H1 (cell line): ENCODE data around the gene SLC7A5. TPM values are rescaled to one million over a fixed set of nuclear protein-coding genes. Genes with fewer than 3 reads are reported as not detected.

Source experiments
- CTCF ChIA-PET: fragments of 300-600 bp; sonication (Branson Sonifier 250); formaldehyde crosslinking; loops from one replicate; lab custom pipeline; 2021; ENCODE audit not compliant: partially characterized antibody; lab: Charles Lee
- POLR2A ChIA-PET: fragments of 300-600 bp; sonication (Branson Sonifier 250); formaldehyde crosslinking; loops from one replicate; lab custom pipeline; 2021; ENCODE audit warnings: inconsistent platforms; ENCODE audit not compliant: partially characterized antibody; lab: Charles Lee
- DNase-seq, 2 experiments: peaks; one replicate each; pipeline versions ENCODE4 v3.0.0 to v3.0.0-alpha.2; 2010 to 2022; ENCODE audit warnings: low spot score in 2 of 2, low read depth in 1 of 2, mixed read lengths in 1 of 2
- FAIRE-seq: peaks from 2 replicates; lab custom pipeline; 2011; peaks lifted over from hg19 to GRCh38; lab: Jason Lieb, UNC
- H2AFZ ChIP-seq: 2 replicates; pipeline ENCODE4 v1.8.1; 2012; ENCODE audit warnings: low read length, inconsistent platforms
- H2AK5ac ChIP-seq: 2 replicates; pipeline ENCODE4 v1.6.1; 2013; ENCODE audit warnings: low read depth, low read length
- H2BK120ac ChIP-seq: replicated peaks from 2 replicates; pipeline ENCODE3; 2013; ENCODE audit warnings: low read depth, low read length, inconsistent platforms
- H2BK12ac ChIP-seq: 2 replicates; pipeline ENCODE4 v1.6.1; 2013; ENCODE audit warnings: low read depth, low read length
- H2BK15ac ChIP-seq: 2 replicates; pipeline ENCODE4 v1.6.1; 2013; ENCODE audit warnings: low read length
- H2BK20ac ChIP-seq: 2 replicates; pipeline ENCODE4 v1.6.1; 2013; ENCODE audit warnings: low read length
- H2BK5ac ChIP-seq: 2 replicates; pipeline ENCODE4 v1.6.1; 2013; ENCODE audit warnings: low read depth, low read length
- H3K14ac ChIP-seq: 2 replicates; pipeline ENCODE4 v1.6.1; 2013; ENCODE audit warnings: inconsistent platforms; ENCODE audit not compliant: insufficient read length
- H3K18ac ChIP-seq: 2 replicates; pipeline ENCODE4 v1.6.1; 2013; ENCODE audit warnings: low read length; ENCODE audit errors: extremely low read depth
- H3K23ac ChIP-seq: 2 replicates; pipeline ENCODE4 v1.6.1; 2013; ENCODE audit warnings: inconsistent platforms; ENCODE audit not compliant: insufficient read length
- H3K23me2 ChIP-seq: 2 replicates; pipeline ENCODE4 v1.6.1; 2013; ENCODE audit warnings: low read depth, low read length
- H3K27ac ChIP-seq: 2 replicates; pipeline ENCODE4 v1.6.1; 2011; ENCODE audit warnings: low read depth, low read length, inconsistent platforms
- H3K27me3 ChIP-seq, 4 experiments: replicated peaks in 1 of 4; 1 replicate in 1 of 4; 2 replicates in 3 of 4; pipeline versions ENCODE4 v1.6.1 to v1.8.1; 2011 to 2013; ENCODE audit warnings: low read length in 3 of 4, mild to moderate bottlenecking in 3 of 4, inconsistent platforms in 2 of 4, mixed read lengths in 2 of 4, moderate library complexity in 1 of 4; ENCODE audit not compliant: control insufficient read depth in 3 of 4, insufficient read depth in 3 of 4; ENCODE audit errors: extremely low read depth in 1 of 4
- H3K36me3 ChIP-seq, 4 experiments: 2 replicates each; pipeline versions ENCODE4 v1.6.1 to v1.8.1; 2011 to 2013; ENCODE audit warnings: mild to moderate bottlenecking in 4 of 4, low read length in 3 of 4, moderate library complexity in 2 of 4, control low read depth in 1 of 4, inconsistent platforms in 1 of 4; ENCODE audit not compliant: insufficient read depth in 4 of 4, control insufficient read depth in 2 of 4
- H3K4ac ChIP-seq: replicated peaks from 2 replicates; pipeline ENCODE3; 2013; ENCODE audit warnings: low read length, low read depth, mixed read lengths, inconsistent platforms; ENCODE audit not compliant: insufficient read length
- H3K4me1 ChIP-seq, 4 experiments: replicated peaks in 1 of 4; 1 replicate in 1 of 4; 2 replicates in 3 of 4; pipeline versions ENCODE4 v1.6.1 to v1.8.1; 2011 to 2013; ENCODE audit warnings: low read length in 3 of 4, inconsistent platforms in 2 of 4, mixed read lengths in 1 of 4; ENCODE audit not compliant: insufficient read depth in 4 of 4, control insufficient read depth in 3 of 4
- H3K4me2 ChIP-seq, 2 experiments: 2 replicates each; pipeline versions ENCODE4 v1.6.1 to v1.8.1; 2011 to 2013; ENCODE audit warnings: low read depth in 2 of 2, low read length in 2 of 2, control low read depth in 1 of 2, inconsistent platforms in 1 of 2, mild to moderate bottlenecking in 1 of 2; ENCODE audit not compliant: insufficient read depth in 1 of 2
- H3K4me3 ChIP-seq, 4 experiments: fragments of 200-600, 300-600 bp in 1 of 4; sonication (generic), shearing (Covaris generic), sonication (Bioruptor Twin) in 1 of 4; 2 replicates each; pipeline versions ENCODE4 v1.5.1 to v1.8.1; 2011 to 2016; ENCODE audit warnings: low read length in 4 of 4, low read depth in 3 of 4, control low read depth in 2 of 4, inconsistent platforms in 2 of 4, mild to moderate bottlenecking in 2 of 4, mixed read lengths in 1 of 4, moderate library complexity in 1 of 4; ENCODE audit not compliant: insufficient read depth in 2 of 4; ENCODE audit errors: extremely low read depth in 1 of 4
- H3K56ac ChIP-seq: replicated peaks from 2 replicates; pipeline ENCODE3; 2013; ENCODE audit warnings: low read depth, mild to moderate bottlenecking, mixed read lengths, low read length, inconsistent platforms; ENCODE audit not compliant: insufficient read length
- H3K79me1 ChIP-seq: 2 replicates; pipeline ENCODE4 v1.6.1; 2013; ENCODE audit warnings: low read depth, low read length, control low read depth
- H3K79me2 ChIP-seq, 2 experiments: 2 replicates each; pipeline versions ENCODE4 v1.6.1 to v1.8.1; 2012 to 2013; ENCODE audit warnings: low read length in 2 of 2, mild to moderate bottlenecking in 2 of 2, inconsistent platforms in 1 of 2; ENCODE audit not compliant: insufficient read depth in 2 of 2, control insufficient read depth in 1 of 2
- H3K9ac ChIP-seq, 4 experiments: replicated peaks in 1 of 4; 1 replicate in 1 of 4; 2 replicates in 3 of 4; pipeline versions ENCODE4 v1.6.1 to v1.8.1; 2011 to 2013; ENCODE audit warnings: low read depth in 3 of 4, low read length in 3 of 4, control low read depth in 2 of 4, mild to moderate bottlenecking in 2 of 4, moderate library complexity in 2 of 4, inconsistent platforms in 1 of 4; ENCODE audit errors: extremely low read depth in 1 of 4
- H3K9me3 ChIP-seq, 2 experiments: 2 replicates each; pipeline versions ENCODE4 v1.6.1 to v1.8.1; 2012 to 2013; ENCODE audit warnings: mild to moderate bottlenecking in 2 of 2, moderate library complexity in 2 of 2, control low read depth in 1 of 2, inconsistent platforms in 1 of 2, low read depth in 1 of 2, low read length in 1 of 2, mixed read lengths in 1 of 2; ENCODE audit not compliant: insufficient read depth in 2 of 2
- H4K20me1 ChIP-seq, 2 experiments: replicated peaks in 1 of 2; 2 replicates each; pipeline versions ENCODE3 to v1.8.1; 2011 to 2013; ENCODE audit warnings: inconsistent platforms in 2 of 2, low read length in 2 of 2, mild to moderate bottlenecking in 1 of 2; ENCODE audit not compliant: insufficient read depth in 2 of 2, control insufficient read depth in 1 of 2
- H4K5ac ChIP-seq: 2 replicates; pipeline ENCODE4 v1.6.1; 2013; ENCODE audit warnings: low read length, low read depth, mixed read lengths, inconsistent platforms; ENCODE audit not compliant: insufficient read length
- H4K8ac ChIP-seq: 2 replicates; pipeline ENCODE4 v1.8.0; 2013; ENCODE audit warnings: mild to moderate bottlenecking, moderate library complexity, low read length, inconsistent platforms; ENCODE audit not compliant: insufficient read depth; ENCODE audit errors: extremely low read depth
- H4K91ac ChIP-seq: replicated peaks from 2 replicates; pipeline ENCODE3; 2013; ENCODE audit warnings: low read length, mixed read lengths, inconsistent platforms; ENCODE audit not compliant: insufficient read length
- BCL11A ChIP-seq, 2 experiments: IDR thresholded peaks; one replicate each; pipeline ENCODE4 v1.6.1; 2011; ENCODE audit warnings: low read depth in 2 of 2, low read length in 2 of 2, mild to moderate bottlenecking in 2 of 2
- BRCA1 ChIP-seq: IDR thresholded peaks from 2 replicates; pipeline ENCODE4 v1.6.1; 2012; ENCODE audit warnings: low read depth, low read length, improper control_type of control experiment
- CEBPB ChIP-seq: IDR thresholded peaks from 2 replicates; pipeline ENCODE4 v1.6.1; 2012; ENCODE audit warnings: low read depth, low read length
- KDM4A ChIP-seq: IDR thresholded peaks from one replicate; pipeline ENCODE4 v1.7.1; 2012; ENCODE audit warnings: low read depth, mild to moderate bottlenecking, moderate library complexity, low read length, inconsistent platforms; ENCODE audit not compliant: severe bottlenecking
- RXRA ChIP-seq: IDR thresholded peaks from 2 replicates; pipeline ENCODE4 v1.6.1; 2011; ENCODE audit warnings: low read depth, mild to moderate bottlenecking, low read length, moderate library complexity; ENCODE audit not compliant: insufficient read depth
- SP1 ChIP-seq: IDR thresholded peaks from 2 replicates; pipeline ENCODE4 v1.6.1; 2011; ENCODE audit warnings: low read depth, low read length
- ZNF274 ChIP-seq: IDR thresholded peaks from 2 replicates; pipeline ENCODE4 v1.7.0; 2012; ENCODE audit warnings: low read length, borderline replicate concordance; ENCODE audit errors: extremely low read depth
- WGBS, 2 experiments: shearing (Covaris generic) in 1 of 2; methylation state at CpG; one replicate each; pipeline versions ENCODE4 v1.1.6 to v1.1.7; 2013 to 2015; ENCODE audit warnings: low lambda C conversion rate in 2 of 2, mixed read lengths in 2 of 2, inconsistent platforms in 1 of 2, low coverage in 1 of 2, missing lambda C conversion rate in 1 of 2; ENCODE audit not compliant: insufficient replicate concordance in 2 of 2, insufficient coverage in 1 of 2, insufficient read length in 1 of 2; ENCODE audit errors: extremely low coverage in 1 of 2, missing lambda C conversion rate in 1 of 2; 5-methylcytosine and 5-hydroxymethylcytosine counted together
- polyA plus RNA-seq, 7 experiments: library from polyadenylated mRNA; depleted of rRNA in 3 of 7; stranded (reverse) in 5 of 7; unstranded in 2 of 7; fragments of >200 nt in 5 of 7; fragments of 200-250 nt in 2 of 7; gene quantifications; 1 replicate in 5 of 7; 2 replicates in 1 of 7; 4 replicates in 1 of 7; pipeline versions ENCODE4 v1.2.1 to v1.2.3, GENCODE V29; 2011 to 2013; ENCODE audit warnings: missing spikeins in 2 of 7, mixed read lengths in 2 of 7
- total RNA-seq: library from RNA; stranded (reverse); fragmentation: NEBNext Ultra II Directional; extraction: Animal tissue kit (Norgen Biotek cat#: 25700); gene quantifications from 2 replicates; pipeline ENCODE4 v1.2.1, GENCODE V29; 2021

SLC7A5 gene
- total and polyA plus RNA-seq, 2 of the 8 experiments (the other 6 are each of a cell fraction or from before 2014, with no cell fraction given): 68.2 to 341 TPM

DNA sequence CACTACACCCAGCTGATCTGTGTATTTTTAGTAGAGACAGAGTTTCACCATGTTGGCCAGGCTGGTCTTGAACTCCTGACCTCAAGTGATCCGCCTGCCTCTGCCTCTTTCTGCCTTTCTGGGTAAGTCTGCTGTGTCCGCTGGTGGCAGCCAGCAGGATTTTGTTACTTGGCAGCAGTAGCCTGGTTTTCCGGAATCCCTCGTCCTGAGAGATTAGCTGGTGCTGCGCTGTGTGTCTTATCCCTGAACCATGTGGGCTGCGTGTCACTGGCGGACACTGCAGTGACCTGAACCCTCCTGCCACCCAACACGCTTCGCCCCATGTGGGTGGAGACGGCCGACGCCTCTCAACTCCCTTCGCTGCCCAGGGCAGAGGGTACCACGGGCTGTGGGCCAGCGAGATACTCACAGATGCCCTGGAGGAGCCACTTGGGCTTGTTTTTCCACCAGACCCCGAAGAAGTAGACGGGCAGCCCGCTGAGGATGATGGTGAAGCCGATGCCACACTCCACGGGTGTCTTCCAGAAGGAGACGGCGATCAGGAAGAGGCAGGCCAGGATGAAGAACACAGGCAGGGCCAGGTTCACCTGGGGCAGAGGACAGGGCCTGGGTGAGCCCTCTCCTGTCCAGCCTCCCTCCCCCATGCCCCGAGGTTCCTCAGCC lies 35.2 kb downstream of the SLC7A5 start:
- TF ChIP-seq SP1 (peak; percentile 52; the same call in 1 of the 2 replicates), BCL11A (IDR thresholded peaks at IDR 0.05; ENCODE audit: low read depth in 2 of 2, low read length in 2 of 2) (no peak), BRCA1 (no peak), RXRA (no peak), CEBPB (no peak), KDM4A (no peak), ZNF274 (no peak)
- Histone ChIP-seq H4K8ac (no peak overlapping the region), H2BK120ac (no peak overlapping the region), H4K20me1 (peaks cover 1 to 3% of the 10 kb centered on the region in 2 experiments), H3K79me2 (no peaks in the 10 kb centered on the region), H3K4ac (no peak overlapping the region), H2AFZ (no peak overlapping the region), H3K27ac (no peak overlapping the region), H3K9ac (no peak overlapping the region), H3K23me2 (no peaks in the 10 kb centered on the region), H3K4me3 (no peak overlapping the region), H3K27me3 (no peaks in the 10 kb centered on the region), H2BK15ac (no peak overlapping the region), H2BK12ac (no peak overlapping the region), H2BK20ac (no peak overlapping the region), H3K79me1 (no peaks in the 10 kb centered on the region; the same call in none of the 2 replicates), H3K56ac (no peak overlapping the region), H3K23ac (no peak overlapping the region), H3K4me2 (no peak overlapping the region), H3K36me3 (peaks cover 11 to 75% (median 44%) of the 10 kb centered on the region in 4 experiments; a peak in 6 of 8 replicates), H4K91ac (no peak overlapping the region), H3K4me1 (peaks cover 0 to 17% (median 10%) of the 10 kb centered on the region in 4 experiments; a peak in 6 of 7 replicates), H2BK5ac (no peak overlapping the region), H3K18ac (no peak overlapping the region), H2AK5ac (no peak overlapping the region), H3K9me3 (no peaks in the 10 kb centered on the region), H4K5ac (no peak overlapping the region), H3K14ac (no peak overlapping the region)
- ChIA-PET CTCF (interaction anchor here (0.6 to 9.8 kb wide), 7 partner anchors 9 to 54 kb away, joined by 3 to 115 read pairs (median 14); no protein-coding TSS in a partner anchor), POLR2A (interaction anchor here (0.6 to 4.7 kb wide), 9 partner anchors 9 to 55 kb away, joined by 4 to 24 read pairs (median 14); partner anchors contain the start of gene SLC7A5)
- DNase-seq (no peak), FAIRE-seq (no peak)
- WGBS, 2 experiments: 95% methylated on average over 22 of the region's 23 CpGs; no CpG with 5 or more reads in 1 of the 2 experiments
